Stimulated activated naive CD4-positive, alpha-beta T cell treated with Interleukin-2 at 50 U/mL for 16 hours (primary cell): ENCODE measurements around the gene EDIL3.

ENCODE experiments used
- DNase-seq: peaks from one replicate; lab custom pipeline; 2025; lab: John Stamatoyannopoulos, UW

The EDIL3 gene, protein sequence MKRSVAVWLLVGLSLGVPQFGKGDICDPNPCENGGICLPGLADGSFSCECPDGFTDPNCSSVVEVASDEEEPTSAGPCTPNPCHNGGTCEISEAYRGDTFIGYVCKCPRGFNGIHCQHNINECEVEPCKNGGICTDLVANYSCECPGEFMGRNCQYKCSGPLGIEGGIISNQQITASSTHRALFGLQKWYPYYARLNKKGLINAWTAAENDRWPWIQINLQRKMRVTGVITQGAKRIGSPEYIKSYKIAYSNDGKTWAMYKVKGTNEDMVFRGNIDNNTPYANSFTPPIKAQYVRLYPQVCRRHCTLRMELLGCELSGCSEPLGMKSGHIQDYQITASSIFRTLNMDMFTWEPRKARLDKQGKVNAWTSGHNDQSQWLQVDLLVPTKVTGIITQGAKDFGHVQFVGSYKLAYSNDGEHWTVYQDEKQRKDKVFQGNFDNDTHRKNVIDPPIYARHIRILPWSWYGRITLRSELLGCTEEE

DNA sequence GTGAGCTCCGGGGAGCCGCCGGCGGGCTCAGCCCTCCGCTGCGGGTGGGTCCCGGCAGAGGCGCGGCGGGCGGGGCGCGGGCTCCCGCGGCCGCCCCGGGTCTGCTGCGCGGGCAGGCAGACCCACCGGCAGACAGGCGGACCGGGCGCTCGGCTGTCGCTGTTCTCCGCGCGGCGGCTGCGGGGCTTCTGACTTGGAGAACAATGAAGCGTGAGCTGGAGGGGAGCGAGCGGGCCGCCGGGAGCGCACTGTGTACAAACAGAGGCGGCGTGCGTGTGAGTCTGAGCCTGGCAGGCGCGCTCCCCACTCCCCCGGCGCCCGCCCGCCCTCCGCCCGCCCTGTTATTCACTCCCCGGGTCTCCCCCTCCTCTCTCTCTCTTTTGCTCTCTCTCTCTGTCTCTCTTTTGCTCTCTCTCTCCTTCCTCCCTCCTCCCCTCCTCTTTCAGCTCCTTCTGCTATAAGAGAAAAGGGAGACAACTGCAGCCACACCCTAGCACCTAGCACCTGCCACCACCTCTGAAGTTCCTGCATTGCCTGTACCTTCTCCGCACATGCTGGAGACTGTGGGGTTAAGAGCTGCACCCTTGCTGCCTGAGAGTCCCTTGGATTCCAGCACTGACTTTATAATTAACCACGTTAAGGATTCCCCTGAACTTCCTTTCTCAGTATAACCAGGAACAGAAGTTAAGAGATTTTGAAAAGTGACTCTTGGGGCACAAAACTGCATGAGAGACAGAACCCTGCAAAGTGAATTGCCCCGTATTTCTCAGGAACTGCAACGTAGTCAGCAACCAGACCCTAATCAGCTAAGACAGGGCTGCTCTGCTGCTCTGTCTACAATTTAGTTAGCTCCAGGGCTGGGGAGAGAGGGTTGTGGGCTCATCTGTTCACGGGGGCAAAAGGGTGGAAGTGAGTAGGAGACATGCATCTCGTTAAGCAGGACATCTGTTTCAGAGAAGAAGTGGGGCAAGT, at the start of gene EDIL3:
Gene EDIL3 (minus strand): TSS at position 277 of the 972 bp plus-strand sequence. CDS start 506 bp downstream, outside the sequence.
- no peak for DNase-seq

- no peak for DNase-seq
Measured at GRCh38 chr5:84433461-84433860, 48.8 kb upstream of the EDIL3 start.

DNA sequence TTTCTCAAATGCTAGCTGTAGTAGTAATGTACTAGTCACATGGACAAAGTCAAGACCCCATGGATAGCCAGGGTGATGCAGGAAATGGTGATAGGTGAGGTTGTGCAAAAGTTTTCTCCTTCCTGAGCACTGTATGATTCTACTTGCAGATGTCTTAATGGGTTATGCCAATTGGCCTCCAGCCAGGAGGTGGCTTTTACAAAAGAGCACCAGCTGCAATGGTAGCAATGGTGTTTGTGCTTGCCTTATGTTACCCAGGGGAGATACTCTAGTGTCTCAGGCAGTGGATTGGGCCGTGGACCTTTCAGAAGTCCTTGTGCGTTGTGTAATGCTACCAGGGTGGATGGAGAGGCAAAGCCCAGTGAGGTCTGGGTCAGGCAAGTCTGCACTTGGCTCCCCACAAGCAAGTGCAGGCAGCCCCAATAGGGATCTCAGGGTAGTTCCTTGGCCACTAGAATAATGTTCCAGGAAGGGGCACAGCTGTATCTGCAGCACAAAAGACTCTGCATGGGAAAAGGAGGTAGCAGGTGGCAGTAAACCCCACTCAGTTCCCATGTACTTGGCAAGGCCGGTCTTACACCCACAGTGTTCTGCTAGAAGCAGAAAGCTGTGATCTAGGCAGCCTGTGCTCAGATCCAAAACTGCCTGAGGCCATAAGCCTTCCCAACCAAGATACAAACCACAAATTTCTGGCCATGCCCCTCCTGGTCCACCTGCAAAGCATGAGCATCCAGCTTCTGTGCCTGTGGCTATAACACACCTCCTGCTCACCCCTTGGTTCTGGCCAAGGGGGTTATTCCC, 46.4 kb upstream of the EDIL3 start:
- DNase-seq = no peak

DNA sequence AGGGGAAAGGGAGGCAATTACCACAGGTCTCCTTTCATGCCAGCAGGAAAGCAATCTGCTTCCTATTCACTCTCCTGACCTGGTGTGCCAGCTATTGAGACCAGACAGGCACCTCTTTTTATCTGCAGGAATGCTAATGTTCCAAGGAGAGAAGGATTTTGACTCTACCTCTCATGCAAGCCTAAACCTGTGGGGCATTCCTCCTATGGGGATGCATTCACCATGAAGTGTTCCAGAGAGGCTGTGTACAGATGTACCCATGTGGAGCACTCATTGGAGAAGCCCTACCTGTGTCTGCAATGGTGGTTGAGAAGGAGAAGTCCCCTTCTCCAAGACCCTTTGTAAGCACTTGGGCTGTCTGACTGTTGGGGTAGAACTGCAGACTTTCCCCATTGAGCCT, 45.4 kb upstream of the EDIL3 start:
- no peak for DNase-seq

- no peak for DNase-seq
Measured at GRCh38 chr5:84425365-84425881, 40.7 kb upstream of the EDIL3 start.

DNA sequence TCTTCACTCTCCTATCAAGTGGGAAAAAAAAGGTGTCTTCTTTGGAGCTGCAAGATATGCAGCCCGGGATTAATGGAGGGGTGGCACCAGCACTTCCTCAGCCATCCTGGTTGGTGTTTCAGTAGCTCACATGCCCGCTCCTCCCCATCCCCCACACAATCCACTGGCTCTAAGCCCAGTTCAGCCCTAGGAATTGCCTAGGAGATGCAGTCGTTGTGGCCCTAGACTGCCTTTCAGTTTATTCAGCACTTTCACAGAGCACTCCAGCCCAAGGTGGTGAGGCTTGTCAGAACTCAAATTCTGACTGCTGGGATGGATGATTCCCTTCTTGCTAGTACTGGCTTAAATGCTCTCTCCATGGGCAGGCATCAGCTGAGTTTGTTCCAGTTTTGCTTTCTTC, 35.1 kb upstream of the EDIL3 start:
- DNase-seq = no peak

- no peak for DNase-seq
Measured at GRCh38 chr5:84411832-84412605, 27.3 kb upstream of the EDIL3 start.

- DNase-seq = no peak
Measured at GRCh38 chr5:84406111-84406510, 21.4 kb upstream of the EDIL3 start.

- DNase-seq = no peak
Measured at GRCh38 chr5:84403773-84404172, 19.1 kb upstream of the EDIL3 start.

DNA sequence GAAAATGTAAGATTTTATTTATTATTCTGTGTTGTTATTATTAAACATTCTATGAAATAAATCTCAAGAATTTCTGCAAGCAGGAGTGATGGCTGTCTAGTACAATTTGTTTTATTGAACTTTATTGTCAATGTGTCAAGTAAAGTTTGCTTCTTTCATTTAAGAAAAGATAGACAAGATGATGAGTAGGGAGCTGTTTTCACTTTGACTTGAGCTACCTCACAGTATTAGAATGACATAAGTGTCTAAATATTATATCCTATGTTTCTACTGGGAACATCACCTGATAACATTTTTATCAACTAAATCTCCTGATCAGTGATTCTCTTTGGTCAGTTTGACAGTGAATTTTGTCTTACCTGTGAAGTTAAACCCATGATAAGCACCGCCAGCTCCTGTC, 12.7 kb upstream of the EDIL3 start:
- DNase-seq = no peak

DNA sequence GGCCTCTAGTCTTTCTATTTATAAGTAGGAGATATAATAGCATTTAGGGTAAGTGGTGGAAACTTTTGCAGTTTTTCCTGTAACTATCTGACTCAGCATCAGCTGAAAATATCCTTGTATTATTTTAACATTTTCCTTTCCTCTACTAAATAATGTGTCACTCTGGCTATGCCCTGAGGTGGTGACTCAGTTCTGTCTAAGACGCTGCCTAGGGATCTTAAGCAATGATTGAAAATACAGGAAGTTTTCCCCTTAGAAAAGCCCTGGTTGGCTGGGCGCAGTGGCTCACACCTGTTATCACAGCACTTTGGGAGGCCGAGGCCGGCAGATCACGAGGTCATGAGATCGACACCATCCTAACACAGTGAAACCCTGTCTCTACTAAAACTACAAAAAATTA, 9.3 kb upstream of the EDIL3 start:
- no peak for DNase-seq

GRCh38 chr5:84392836-84393235, 8.2 kb upstream of the EDIL3 start:
- DNase-seq = no peak

- no peak for DNase-seq
Measured at GRCh38 chr5:84385705-84386104, 1.0 kb upstream of the EDIL3 start.

- DNase-seq = no peak
Measured at GRCh38 chr5:84383816-84384603, 670 bp downstream of the EDIL3 start.

DNA sequence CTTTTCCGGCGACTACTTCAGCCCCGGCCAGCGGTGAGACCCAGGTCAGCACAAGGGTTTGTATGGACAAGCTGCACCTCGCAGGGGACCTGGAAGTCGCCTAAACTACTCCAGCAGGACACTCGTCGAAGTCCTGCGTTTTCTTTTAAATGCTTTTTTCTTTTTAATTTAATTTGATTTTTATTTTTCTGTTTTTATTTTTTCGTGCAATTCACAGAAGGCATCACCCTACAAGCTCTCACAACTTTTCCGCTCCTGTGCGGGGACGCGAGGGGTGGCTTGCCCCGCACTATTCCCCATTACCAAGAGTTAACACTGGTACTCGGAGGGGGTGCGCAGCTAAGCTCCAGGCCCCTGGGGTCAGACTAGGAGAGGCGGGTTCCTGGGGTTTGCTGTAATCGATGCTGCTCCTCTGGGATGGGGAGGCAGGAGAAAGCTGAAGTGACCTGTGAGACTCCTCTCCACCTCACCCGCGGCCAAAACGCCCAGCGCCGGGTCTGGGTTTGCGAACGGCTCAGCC, 1.3 kb downstream of the EDIL3 start:
- no peak for DNase-seq

DNA sequence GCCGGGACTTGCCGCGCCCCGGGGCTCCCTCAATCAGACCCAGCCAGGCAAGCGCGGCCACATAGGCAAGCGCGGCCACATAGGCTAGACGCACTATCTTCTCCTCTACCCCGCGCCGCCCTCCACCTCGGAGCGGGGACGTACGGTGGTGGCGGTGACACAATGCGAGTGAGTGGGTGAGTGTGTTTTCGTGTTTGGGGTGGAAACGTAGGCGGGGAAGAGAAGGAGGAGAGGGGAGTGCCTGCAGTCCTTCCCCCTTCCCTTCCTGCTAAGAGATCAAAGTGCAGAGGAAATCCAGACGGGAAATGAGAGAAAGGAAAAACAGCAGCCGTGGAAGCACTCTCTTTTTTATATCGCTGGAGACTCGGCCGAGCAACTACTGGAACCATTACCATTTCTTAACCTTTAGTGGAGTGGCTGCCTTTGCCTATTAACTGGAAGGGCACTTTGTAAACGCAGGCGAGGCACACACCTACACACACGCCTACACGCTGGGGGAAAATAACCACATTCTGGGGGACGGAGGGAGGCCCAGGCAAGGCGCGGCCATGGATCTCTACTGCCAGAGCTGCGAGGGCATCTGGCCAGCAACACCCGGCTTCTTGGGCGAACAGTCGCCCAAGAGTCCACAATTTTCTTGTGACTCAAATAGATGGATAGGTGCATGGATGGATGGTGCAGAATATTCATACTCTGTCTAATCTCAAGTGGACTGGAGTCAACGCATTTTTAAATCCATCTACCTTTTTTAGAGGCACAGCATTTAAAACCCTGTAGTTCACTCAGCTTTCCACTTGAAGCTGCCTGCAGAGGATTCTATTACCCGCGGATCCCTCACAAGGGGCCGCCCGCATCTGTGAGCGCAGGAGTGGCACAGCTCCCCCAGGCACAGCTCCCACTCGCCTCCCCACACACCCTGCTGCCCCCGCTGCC, 2.1 kb downstream of the EDIL3 start:
- no peak for DNase-seq

DNA sequence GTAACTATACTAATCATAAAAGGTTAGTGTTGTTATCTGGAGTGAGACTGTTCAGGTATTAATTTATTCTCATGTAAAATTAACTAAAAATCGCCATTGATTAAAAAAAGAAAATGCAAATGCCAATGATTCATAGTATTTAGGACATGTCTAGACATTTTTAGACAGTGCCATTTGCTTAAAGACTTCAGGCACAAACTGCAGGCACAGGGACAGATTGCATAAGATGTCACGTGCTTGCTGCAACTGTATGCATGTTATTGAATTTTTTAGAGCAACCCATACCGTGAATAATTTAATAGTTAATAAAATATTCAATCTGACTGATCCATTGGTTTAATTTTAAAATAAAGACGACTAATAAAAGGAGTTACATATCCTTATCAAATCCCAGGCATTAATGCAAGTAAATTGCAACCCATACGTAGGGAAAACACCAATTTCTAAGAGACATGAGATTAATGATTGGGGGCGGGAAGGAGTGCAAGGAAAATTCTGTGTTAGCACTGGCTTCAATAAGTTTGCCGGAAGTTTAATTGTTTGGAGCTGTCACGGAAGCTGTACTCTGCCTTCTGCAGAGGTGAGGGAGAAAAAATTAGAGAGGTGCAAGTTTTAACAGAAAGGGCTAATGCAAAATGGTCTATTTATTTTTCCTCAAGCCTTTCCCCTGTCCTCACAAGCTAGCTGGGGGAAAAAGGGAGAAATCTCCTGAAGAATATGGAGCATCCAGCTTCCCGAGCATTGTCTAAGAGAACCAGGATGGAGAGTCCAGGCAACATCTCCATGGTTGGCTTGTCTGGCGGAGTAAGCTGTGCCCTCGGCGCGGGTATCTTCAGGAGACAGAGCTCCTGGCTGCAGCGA, 2.9 kb downstream of the EDIL3 start:
- no peak for DNase-seq

DNA sequence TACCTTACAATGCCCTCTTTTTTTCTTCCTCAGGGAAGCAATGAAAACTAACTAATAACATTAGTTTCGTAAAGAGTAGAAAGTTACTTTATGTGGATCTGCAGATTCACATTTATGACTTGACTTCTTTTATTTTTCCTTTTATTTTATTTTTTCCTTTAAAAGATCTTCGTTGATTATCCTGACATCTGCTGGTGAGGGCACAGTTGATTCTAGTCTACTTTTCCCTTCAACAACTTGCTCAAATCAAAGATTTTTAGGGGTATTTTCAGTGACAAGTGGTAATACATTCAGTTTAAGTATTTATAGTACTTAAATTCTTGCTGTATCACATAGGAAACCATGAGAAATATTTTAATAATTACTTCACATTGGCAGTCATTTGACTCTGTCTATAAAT, 4.9 kb downstream of the EDIL3 start:
- no peak for DNase-seq
